ENCODE data around the gene EFCAB6. TPM values are rescaled to one million over a fixed set of nuclear protein-coding genes. Genes with fewer than 3 reads are reported as not detected.

Gene EFCAB6
- total RNA-seq, 1 donor from 2014 or later: 1.5 TPM

DNA sequence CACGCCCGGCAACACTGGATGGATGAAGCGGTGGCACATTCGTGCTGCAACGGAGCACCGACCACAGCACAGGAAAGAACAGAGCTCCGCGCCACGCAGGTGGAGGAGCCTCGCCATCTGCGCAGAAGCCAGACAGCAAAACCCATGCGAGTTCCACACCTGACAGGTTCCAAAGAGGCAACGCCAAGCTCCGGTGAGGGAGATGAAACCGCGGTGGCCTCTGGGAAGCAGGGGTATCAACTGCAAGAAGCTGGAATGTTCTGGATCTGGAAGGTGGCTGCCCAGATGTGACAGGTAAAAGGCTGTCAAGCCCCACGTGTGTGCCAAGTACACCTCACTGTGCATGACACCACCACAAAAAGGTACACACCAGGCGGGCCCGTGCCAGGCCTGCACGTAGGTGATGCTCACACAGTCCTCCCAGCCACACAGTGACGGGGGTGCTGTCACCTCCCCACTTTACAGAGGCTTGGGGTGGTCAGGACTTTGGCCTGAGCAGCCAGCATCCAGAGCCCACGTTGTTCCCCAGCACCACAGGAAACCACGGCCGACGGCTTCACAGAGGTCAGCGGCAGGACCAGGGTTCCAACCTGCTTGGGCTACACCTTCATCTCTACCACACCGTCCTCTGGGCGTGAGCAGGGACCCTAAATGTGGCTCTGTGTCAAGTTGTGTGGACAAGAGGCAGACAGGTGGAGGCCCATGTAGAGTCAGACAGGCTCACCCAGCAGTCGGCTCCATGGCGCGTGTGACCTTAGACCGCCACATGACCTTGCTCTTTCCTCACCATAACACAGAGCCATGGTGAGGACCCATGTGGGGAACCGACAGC is 19.7 kb upstream of the EFCAB6 start:
- Mint-ChIP-seq H3K4me3 (no peak overlapping the region), H3K9me3 (no peaks in the 10 kb centered on the region), H3K4me1 (peaks cover 13% of the 10 kb centered on the region), H3K36me3 (ENCODE audit: low read depth) (no peaks in the 10 kb centered on the region), H3K27ac (ENCODE audit: unreplicated experiment) (no peak overlapping the region), H3K27me3 (ENCODE audit: low read depth) (no peaks in the 10 kb centered on the region)
- TF ChIP-seq, protein P1, sequence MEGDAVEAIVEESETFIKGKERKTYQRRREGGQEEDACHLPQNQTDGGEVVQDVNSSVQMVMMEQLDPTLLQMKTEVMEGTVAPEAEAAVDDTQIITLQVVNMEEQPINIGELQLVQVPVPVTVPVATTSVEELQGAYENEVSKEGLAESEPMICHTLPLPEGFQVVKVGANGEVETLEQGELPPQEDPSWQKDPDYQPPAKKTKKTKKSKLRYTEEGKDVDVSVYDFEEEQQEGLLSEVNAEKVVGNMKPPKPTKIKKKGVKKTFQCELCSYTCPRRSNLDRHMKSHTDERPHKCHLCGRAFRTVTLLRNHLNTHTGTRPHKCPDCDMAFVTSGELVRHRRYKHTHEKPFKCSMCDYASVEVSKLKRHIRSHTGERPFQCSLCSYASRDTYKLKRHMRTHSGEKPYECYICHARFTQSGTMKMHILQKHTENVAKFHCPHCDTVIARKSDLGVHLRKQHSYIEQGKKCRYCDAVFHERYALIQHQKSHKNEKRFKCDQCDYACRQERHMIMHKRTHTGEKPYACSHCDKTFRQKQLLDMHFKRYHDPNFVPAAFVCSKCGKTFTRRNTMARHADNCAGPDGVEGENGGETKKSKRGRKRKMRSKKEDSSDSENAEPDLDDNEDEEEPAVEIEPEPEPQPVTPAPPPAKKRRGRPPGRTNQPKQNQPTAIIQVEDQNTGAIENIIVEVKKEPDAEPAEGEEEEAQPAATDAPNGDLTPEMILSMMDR (conservative IDR thresholded peaks at IDR 0.05): no peak
- no peak for DNase-seq (ENCODE audit: low read depth, low spot score)

DNA sequence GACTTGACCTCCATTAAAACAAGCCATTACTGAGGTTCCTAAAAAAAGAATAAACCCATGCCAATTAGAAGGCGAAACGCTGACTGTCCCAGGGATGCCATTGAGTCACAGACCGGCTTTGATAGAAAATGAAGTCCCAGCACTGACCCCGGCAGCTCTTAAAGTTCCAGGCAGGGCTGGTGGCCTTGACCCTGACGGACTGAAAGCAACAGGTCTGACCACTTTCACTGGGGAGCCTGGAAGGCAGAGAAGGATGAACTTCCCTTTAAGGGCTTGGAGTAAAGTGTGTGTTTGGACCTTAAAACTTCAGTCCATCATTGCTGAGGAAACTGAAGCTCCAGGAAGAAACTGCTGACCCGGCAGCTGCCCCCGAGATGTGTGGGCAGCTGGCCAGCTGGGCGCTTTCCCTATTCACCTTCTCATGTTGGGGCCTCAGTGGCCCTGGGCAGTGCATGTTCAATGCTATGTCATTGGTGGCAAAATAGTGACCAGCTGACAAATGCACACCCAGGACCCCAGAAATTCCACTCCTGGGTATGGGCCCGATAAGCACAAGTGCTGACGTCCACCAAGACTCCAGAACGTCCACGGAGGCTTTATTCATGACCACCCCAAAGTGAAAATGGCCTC is 18.9 kb upstream of the EFCAB6 start:
- Mint-ChIP-seq H3K27ac (ENCODE audit: unreplicated experiment) (no peak overlapping the region), H3K4me1 (peaks cover 13% of the 10 kb centered on the region), H3K9me3 (no peaks in the 10 kb centered on the region), H3K36me3 (ENCODE audit: low read depth) (no peaks in the 10 kb centered on the region), H3K4me3 (no peak overlapping the region), H3K27me3 (ENCODE audit: low read depth) (no peaks in the 10 kb centered on the region)
- TF ChIP-seq, protein P1 (conservative IDR thresholded peaks at IDR 0.05): no peak
- no peak for DNase-seq (ENCODE audit: low read depth, low spot score)

DNA sequence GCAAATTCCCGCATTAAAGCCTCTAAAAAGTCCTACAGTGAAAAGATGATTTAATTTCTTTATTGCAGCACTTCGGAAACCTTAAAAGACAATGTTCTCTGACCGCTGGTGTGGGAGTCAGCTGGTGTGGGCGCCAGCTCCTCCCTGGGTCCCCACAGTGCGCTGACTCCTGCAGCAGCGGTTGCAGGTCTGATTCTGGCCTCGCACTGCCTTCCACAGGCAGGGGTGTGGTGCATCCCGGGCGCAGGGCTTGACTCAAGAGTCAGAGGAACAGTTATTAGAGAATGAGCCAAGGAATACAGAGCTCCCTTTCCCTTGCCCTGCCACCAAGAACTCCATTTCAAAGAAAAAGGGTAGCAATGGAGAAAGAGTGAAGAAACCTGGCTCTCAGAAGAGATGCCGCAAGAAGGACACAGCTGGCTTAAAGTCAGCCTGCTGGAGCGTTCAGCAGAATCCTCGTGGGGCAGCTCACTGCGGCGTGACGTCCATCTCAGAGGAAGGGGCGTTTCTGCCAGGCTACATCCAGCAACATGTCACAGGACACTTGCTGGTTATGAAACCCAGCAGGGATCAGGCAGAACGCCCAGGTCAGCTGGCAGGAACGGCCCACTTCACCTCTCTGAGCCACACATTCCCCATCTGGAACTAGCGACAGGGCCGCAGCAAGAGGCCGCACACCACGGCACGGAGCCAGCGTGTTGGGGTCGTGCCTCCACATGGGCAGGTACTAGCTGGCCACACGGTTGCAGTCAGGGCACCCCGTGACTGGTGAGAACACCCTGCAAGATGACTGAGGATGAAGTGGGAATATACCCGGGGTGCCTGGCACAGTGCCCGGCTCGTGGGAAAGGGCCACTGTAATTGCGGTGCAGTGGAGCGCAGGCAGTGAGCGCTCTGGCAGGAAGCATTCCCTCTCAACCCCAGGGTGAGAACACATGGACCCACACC is 18.1 kb upstream of the EFCAB6 start:
- H3K4me3 Mint-ChIP-seq: no peak overlapping the region
- no peak for DNase-seq (ENCODE audit: low read depth, low spot score)
- no peaks in the 10 kb centered on the region for H3K27me3 Mint-ChIP-seq (ENCODE audit: low read depth)
- no peak overlapping the region for H3K27ac Mint-ChIP-seq (ENCODE audit: unreplicated experiment)
- H3K9me3 Mint-ChIP-seq: no peaks in the 10 kb centered on the region
- peaks cover 13% of the 10 kb centered on the region for H3K4me1 Mint-ChIP-seq
- TF ChIP-seq, protein P1 (conservative IDR thresholded peaks at IDR 0.05): no peak
- H3K36me3 Mint-ChIP-seq (ENCODE audit: low read depth): no peaks in the 10 kb centered on the region

DNA sequence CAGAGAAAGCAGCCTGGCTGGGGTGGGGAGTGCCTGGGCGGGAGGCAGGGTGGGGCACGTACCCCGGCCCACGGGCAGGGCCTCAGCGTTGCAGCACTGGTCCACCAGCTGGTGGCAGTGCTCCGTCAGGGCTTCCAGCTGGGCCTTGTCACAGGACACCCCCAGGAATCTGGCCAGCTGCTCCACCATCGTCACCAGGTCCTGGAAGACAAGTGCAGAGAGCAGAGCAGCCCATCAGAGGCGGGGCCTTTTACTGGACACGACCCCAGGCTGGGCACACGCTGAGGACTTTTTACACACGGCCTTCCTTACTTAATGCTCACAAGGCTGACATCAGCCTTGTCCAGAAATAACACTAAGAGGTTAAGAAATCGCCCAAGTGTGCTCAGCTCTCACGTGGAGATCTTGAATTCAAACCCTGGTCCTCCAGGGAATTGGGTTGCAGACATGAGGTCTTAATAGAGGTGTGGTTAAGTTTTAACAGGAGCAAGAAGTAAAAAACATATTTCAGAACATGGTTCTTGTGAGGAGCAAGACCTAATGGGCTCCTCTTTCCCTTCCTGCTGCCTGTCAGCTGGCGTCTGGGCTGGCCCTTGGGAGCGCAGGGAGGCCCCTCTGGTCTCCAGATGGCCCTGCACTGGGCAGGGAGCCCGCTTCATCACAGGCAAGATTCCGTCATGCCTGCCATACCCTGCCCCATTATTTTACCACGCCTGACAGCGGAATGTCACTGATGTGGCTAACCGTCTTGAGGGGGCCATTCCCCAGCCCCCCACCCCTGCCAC is 17.1 kb upstream of the EFCAB6 start:
- no peaks in the 10 kb centered on the region for H3K36me3 Mint-ChIP-seq (ENCODE audit: low read depth)
- H3K4me1 Mint-ChIP-seq: peaks cover 13% of the 10 kb centered on the region
- no peaks in the 10 kb centered on the region for H3K27me3 Mint-ChIP-seq (ENCODE audit: low read depth)
- TF ChIP-seq, protein P1 (conservative IDR thresholded peaks at IDR 0.05): no peak
- no peak overlapping the region for H3K4me3 Mint-ChIP-seq
- H3K27ac Mint-ChIP-seq (ENCODE audit: unreplicated experiment): no peak overlapping the region
- H3K9me3 Mint-ChIP-seq: no peaks in the 10 kb centered on the region
- DNase-seq (ENCODE audit: low read depth, low spot score): no peak

DNA sequence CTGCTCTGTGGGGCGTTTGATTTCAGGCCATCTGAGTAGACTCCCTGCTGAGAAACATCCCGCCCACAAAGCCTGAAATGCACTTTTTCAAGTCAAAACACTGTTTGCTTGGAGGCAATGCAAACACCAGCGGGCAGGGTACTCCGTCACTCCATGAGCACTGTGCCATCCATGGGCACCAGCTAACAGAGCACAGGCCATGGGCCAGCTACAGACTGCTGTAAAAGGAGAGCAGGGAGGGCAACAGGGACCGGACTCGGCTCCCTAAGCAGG is 16.6 kb upstream of the EFCAB6 start:
- Mint-ChIP-seq H3K4me1 (peaks cover 13% of the 10 kb centered on the region), H3K27ac (ENCODE audit: unreplicated experiment) (no peak overlapping the region), H3K36me3 (ENCODE audit: low read depth) (no peaks in the 10 kb centered on the region), H3K9me3 (no peaks in the 10 kb centered on the region), H3K27me3 (ENCODE audit: low read depth) (no peaks in the 10 kb centered on the region), H3K4me3 (no peak overlapping the region)
- TF ChIP-seq, protein P1 (conservative IDR thresholded peaks at IDR 0.05): no peak
- no peak for DNase-seq (ENCODE audit: low read depth, low spot score)
